GM21717 (cell line): ENCODE results near the gene TNXB.
"Not testable (repeated sequence)": the region's sequence is repeated elsewhere in the genome, so short reads cannot be mapped to it uniquely, and the experiment has no call there.

ENCODE experiments used
- ATAC-seq: cut with Tn5 transposase; IDR thresholded peaks from one replicate; pipeline ENCODE4 v1.9.1; 2021; ENCODE audit warnings: mild to moderate bottlenecking, moderate library complexity; ENCODE audit not compliant: unreplicated experiment

Gene TNXB

GRCh38 chr6:32109114-32109764 lies at the start of gene TNXB:
TSS of gene TNXB (minus strand) at chr6:32109338. CDS start at chr6:32098198, 11,140 bp downstream.
- ATAC-seq, result no peak

GRCh38 chr6:32158052-32158451 lies 48.9 kb upstream of the TNXB start:
- no peak for ATAC-seq

GRCh38 chr6:32156891-32157290 lies 47.8 kb upstream of the TNXB start:
- ATAC-seq, result no peak

- peak; percentile 68 for ATAC-seq
Observed at GRCh38 chr6:32154514-32155161, 45.5 kb upstream of the TNXB start.

- no peak for ATAC-seq
Observed at GRCh38 chr6:32153564-32154513, 44.7 kb upstream of the TNXB start, which contains the start of gene PPT2. TSS of gene PPT2 (plus strand) at chr6:32154141. CDS start at chr6:32154595, 454 bp downstream.

- no peak for ATAC-seq
Observed at GRCh38 chr6:32152769-32153563, 43.8 kb upstream of the TNXB start.

GRCh38 chr6:32151863-32152768 lies 43.0 kb upstream of the TNXB start, which contains the start of gene PRRT1:
TSS of gene PRRT1 (minus strand) at chr6:32151939. CDS start at chr6:32151827, 112 bp downstream.
- no peak for ATAC-seq

GRCh38 chr6:32151181-32151862 lies 42.2 kb upstream of the TNXB start:
- ATAC-seq, result no peak

- ATAC-seq, result no peak
Observed at GRCh38 chr6:32149932-32150870, 41.1 kb upstream of the TNXB start.

GRCh38 chr6:32149092-32149755 lies 40.1 kb upstream of the TNXB start:
- ATAC-seq, result no peak

GRCh38 chr6:32148289-32149091 lies 39.4 kb upstream of the TNXB start:
- no peak for ATAC-seq

- ATAC-seq, result no peak
Observed at GRCh38 chr6:32147401-32148132, 38.4 kb upstream of the TNXB start.

GRCh38 chr6:32146687-32147086 lies 37.5 kb upstream of the TNXB start:
- no peak for ATAC-seq

- no peak for ATAC-seq
Observed at GRCh38 chr6:32146287-32146686, 37.1 kb upstream of the TNXB start.

GRCh38 chr6:32144238-32144637 lies 35.1 kb upstream of the TNXB start:
- ATAC-seq, result not testable (repeated sequence)
